Vagina (tissue), 2 donors: Measurements from ENCODE around the gene GALNT7.

Experiments
- CTCF ChIP-seq, 3 experiments: fragments of 450-650 bp in 2 of 3; fragments of 200-600 bp in 1 of 3; sonication (generic) in 1 of 3; IDR thresholded peaks; one replicate each; pipeline ENCODE4 v1.5.1; 2017 to 2019; ENCODE audit warnings: antibody characterized with exemption in 3 of 3, mild to moderate bottlenecking in 2 of 3, moderate library complexity in 2 of 3
- POLR2A ChIP-seq, 2 donors: fragments of 450-650 bp; IDR thresholded peaks; one replicate each; pipeline ENCODE4 v1.6.1; 2017; ENCODE audit warnings: antibody characterized with exemption in 2 of 2, mild to moderate bottlenecking in 2 of 2, moderate library complexity in 2 of 2

- TF ChIP-seq CTCF (IDR thresholded peaks at IDR 0.05) (no peak), POLR2A (IDR thresholded peaks at IDR 0.05) (no peak)
Observed at GRCh38 chr4:173347467-173347866, 178.9 kb downstream of the GALNT7 start.
